GF-D8 (cell line): Measurements from ENCODE around the gene PMVK.

ENCODE experiments used
- DNase-seq: peaks from one replicate; lab custom pipeline; 2025; lab: John Stamatoyannopoulos, UW

Gene PMVK

GRCh38 chr1:154945962-154946850 is 9.7 kb upstream of the PMVK start:
- no peak for DNase-seq

GRCh38 chr1:154945160-154945961 is 8.8 kb upstream of the PMVK start:
- DNase-seq: no peak

GRCh38 chr1:154944401-154945159 is 8.1 kb upstream of the PMVK start:
- no peak for DNase-seq

GRCh38 chr1:154943649-154944400 is 7.3 kb upstream of the PMVK start:
- DNase-seq: peak; percentile 62

- DNase-seq: no peak
Measured at GRCh38 chr1:154941333-154942013, 5.0 kb upstream of the PMVK start.

GRCh38 chr1:154940651-154941194 is 4.2 kb upstream of the PMVK start:
- no peak for DNase-seq

- DNase-seq: no peak
Measured at GRCh38 chr1:154940213-154940560, 3.7 kb upstream of the PMVK start.

- no peak for DNase-seq
Measured at GRCh38 chr1:154938604-154939399, 2.3 kb upstream of the PMVK start.

- no peak for DNase-seq
Measured at GRCh38 chr1:154937988-154938386, 1.5 kb upstream of the PMVK start.

- peak; percentile 78 for DNase-seq
Measured at GRCh38 chr1:154937085-154937987, 817 bp upstream of the PMVK start.

GRCh38 chr1:154935749-154936554 is 567 bp downstream of the PMVK start:
- DNase-seq: no peak

- DNase-seq: no peak
Measured at GRCh38 chr1:154934358-154934948, 2.1 kb downstream of the PMVK start.

GRCh38 chr1:154931940-154932487 is 4.5 kb downstream of the PMVK start:
- no peak for DNase-seq

- no peak for DNase-seq
Measured at GRCh38 chr1:154926201-154926600, 10.3 kb downstream of the PMVK start.

GRCh38 chr1:154925335-154926170 is 11.0 kb downstream of the PMVK start:
- DNase-seq: peak; percentile 65

- DNase-seq: no peak
Measured at GRCh38 chr1:154923695-154924094, 12.8 kb downstream of the PMVK start.
